ENCODE data around the gene SLC36A1.

DNA sequence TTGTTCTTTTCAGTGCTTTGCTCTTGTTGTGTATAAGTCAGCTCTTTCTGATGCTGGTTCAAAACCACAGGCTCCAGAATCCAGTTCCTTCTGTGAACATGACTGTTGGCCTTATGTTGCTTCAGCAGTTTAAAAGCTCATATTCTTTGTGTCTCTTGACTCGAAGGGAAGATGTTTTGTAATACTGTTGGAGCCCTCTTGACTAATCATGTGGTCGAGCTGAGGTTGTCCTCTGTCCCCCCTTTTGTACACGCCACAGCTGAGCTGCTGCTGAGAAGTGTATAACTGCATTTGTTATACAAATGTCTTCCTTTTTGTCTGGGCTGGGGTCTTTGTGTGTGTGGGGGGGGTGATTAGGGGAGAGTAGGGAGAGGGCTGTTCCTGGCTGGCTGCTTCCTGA lies 35.8 kb downstream of the SLC36A1 start:
- TF ChIP-seq, protein P1, sequence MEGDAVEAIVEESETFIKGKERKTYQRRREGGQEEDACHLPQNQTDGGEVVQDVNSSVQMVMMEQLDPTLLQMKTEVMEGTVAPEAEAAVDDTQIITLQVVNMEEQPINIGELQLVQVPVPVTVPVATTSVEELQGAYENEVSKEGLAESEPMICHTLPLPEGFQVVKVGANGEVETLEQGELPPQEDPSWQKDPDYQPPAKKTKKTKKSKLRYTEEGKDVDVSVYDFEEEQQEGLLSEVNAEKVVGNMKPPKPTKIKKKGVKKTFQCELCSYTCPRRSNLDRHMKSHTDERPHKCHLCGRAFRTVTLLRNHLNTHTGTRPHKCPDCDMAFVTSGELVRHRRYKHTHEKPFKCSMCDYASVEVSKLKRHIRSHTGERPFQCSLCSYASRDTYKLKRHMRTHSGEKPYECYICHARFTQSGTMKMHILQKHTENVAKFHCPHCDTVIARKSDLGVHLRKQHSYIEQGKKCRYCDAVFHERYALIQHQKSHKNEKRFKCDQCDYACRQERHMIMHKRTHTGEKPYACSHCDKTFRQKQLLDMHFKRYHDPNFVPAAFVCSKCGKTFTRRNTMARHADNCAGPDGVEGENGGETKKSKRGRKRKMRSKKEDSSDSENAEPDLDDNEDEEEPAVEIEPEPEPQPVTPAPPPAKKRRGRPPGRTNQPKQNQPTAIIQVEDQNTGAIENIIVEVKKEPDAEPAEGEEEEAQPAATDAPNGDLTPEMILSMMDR (IDR thresholded peaks at IDR 0.05) = no peak
- TF ChIP-seq POLR2A (IDR thresholded peaks at IDR 0.05) = no peak

Data from heart left ventricle (tissue), 13 donors.